Measurements from ENCODE around the gene IL3RA. TPM values are rescaled to one million over a fixed set of nuclear protein-coding genes. Genes with fewer than 3 reads are reported as not detected.

IL3RA gene
- total and polyA plus RNA-seq, 3 donors from 2014 or later = 3.4 to 5.5 (median 4.6) TPM

DNA sequence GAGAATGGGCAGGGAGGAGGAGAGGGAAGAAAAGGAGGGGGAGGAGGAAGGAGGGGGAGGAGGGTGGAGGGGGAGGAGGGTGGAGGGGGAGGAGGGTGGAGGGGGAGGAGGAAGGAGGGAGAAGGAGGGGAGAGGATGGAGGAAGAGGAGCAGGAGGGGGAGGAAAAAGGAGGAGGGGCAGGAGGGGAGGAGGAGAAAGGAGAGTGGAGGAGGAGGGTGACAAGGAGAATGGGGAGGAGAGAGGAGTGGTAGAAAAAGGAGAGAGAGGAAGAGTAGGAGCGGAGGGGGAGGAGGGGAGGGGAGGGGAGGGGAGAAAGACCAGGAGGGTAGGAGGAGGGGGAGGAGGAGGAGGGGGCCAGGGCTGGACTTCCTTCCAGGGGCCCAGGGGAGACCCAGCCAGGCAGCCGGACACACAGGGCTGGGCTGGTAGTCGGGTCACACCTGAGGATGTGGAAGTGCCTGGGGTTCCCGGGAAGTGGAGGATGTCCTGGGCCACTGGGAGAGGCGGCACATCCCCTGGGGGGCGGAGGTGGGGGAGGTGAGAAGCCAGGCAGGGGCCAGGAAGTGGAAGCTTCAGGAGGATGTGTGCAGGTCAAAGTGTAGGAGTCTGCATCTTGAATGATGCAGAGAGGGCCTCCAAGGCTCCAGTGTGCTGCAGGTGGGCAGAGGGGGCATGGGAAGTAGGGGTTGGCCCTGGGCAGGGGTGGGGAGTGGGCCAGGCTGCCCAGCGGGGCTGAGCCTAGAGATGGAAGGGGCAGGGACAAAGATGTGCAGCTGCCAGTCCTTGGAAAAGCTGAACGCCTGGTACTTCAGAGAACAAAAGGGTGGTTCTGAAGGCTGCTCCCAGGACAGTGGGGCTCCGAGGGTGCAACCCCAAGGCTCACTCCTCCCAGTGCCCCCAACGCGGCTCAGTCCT lies 18.8 kb downstream of the IL3RA start:
- no peaks in the 10 kb centered on the region for H3K9me3 ChIP-seq
- intact Hi-C loops (cut with DNase I; ENCODE audit: low total_unique reads) = no loop called here
- no peaks in the 10 kb centered on the region for H3K36me3 ChIP-seq (ENCODE audit: low read depth, missing control alignments)
- no peaks in the 10 kb centered on the region for H3K4me1 ChIP-seq
- H3K4me3 ChIP-seq = no peak overlapping the region
- H3K27me3 ChIP-seq = no peaks in the 10 kb centered on the region
- TF ChIP-seq POLR2A (IDR thresholded peaks at IDR 0.05) (no peak), CTCF (IDR thresholded peaks at IDR 0.05) (no peak)
- 31 to 33% methylated on average over 11 of the region's 11 CpGs for WGBS, 2 donors
- DNase-seq = no peak
- no peak overlapping the region for H3K27ac ChIP-seq

DNA sequence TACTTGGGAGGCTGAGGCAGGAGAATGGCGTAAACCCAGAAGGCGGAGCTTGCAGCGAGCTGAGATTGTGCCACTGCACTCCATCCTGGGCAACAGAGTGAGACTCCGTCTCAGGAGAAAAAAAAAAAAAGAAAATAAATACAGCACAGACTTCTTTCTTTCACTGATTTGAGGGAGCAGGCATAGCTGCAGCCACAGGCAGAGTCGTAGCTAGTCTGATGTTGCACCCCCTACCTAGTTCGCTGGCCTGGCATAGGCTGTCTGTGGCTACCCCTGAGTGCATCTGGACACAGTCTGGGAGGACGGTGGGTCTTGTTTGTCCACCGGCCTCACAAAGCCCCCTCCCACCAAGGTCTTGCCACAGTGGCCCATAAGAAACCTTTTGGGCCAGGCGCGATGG lies 21.4 kb downstream of the IL3RA start:
- WGBS, 2 donors = 98 to 99% methylated on average over 10 of the region's 10 CpGs
- no peak for TF ChIP-seq POLR2A (IDR thresholded peaks at IDR 0.05)
- no peak for TF ChIP-seq CTCF (IDR thresholded peaks at IDR 0.05)
- no peak overlapping the region for H3K4me3 ChIP-seq
- intact Hi-C loops (cut with DNase I; ENCODE audit: low total_unique reads) = no loop called here
- no peaks in the 10 kb centered on the region for H3K27me3 ChIP-seq
- no peaks in the 10 kb centered on the region for H3K36me3 ChIP-seq (ENCODE audit: low read depth, missing control alignments)
- DNase-seq = no peak
- no peaks in the 10 kb centered on the region for H3K4me1 ChIP-seq
- H3K9me3 ChIP-seq = no peaks in the 10 kb centered on the region
- H3K27ac ChIP-seq = no peak overlapping the region

DNA sequence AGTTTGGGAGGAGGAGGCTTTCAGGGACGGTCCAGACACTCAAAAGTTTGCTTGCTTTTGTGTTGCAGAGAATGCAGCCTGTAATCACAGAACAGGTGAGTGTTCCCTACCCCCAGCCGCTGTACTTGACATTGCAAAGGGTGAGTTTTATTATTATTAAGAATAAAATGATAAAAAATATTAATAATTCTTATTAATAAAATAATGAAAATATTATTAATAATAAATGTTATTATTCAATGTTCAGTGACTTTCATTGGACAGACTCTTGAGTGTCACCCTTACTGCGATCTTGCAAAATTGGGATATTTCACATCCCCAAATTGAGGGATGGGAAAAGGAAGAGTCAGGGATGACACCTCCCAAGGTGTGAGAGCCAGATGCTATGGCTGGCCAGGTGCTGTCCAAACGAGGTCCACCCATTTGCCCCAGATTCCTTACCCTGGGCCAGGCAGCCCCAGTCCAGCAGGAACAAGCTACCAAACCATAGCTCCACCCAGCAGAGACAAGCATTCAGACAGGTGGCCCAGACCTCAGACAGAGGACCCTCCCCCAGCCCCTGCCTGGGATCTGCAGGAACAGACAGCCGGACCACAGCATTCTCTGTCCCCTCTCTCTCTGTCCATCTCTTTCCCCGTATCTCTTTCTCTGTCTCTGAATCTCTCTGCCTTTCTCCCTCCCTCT lies 22.4 kb downstream of the IL3RA start:
- no peaks in the 10 kb centered on the region for H3K9me3 ChIP-seq
- H3K4me3 ChIP-seq = no peak overlapping the region
- WGBS, 2 donors = 84 to 86% methylated on average over 6 of the region's 6 CpGs
- intact Hi-C loops (cut with DNase I; ENCODE audit: low total_unique reads) = no loop called here
- no peaks in the 10 kb centered on the region for H3K4me1 ChIP-seq
- H3K27me3 ChIP-seq = no peaks in the 10 kb centered on the region
- TF ChIP-seq CTCF (IDR thresholded peaks at IDR 0.05) (no peak), POLR2A (IDR thresholded peaks at IDR 0.05) (no peak)
- no peak overlapping the region for H3K27ac ChIP-seq
- no peaks in the 10 kb centered on the region for H3K36me3 ChIP-seq (ENCODE audit: low read depth, missing control alignments)
- DNase-seq = no peak

DNA sequence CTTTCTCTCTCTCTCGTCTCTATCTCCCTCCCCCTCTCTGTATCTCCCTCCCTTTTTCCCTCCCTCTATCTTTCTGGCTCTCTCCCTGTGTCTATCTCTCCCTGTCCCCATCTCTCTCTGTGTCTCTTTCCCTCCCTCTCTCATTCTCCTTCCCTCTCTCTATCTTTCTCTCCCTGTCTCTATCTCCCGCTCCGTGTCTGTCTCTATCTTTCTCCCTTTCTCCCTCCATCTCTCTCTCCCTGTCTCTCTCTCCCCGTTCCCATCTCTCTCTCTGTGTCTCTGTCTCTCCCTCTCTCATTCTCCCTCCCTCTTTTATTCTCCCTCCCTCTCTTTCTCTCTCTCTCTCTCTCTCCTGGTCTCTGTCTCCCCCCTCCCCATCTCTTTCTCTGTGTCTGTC lies 22.9 kb downstream of the IL3RA start:
- H3K9me3 ChIP-seq = no peaks in the 10 kb centered on the region
- 77 to 84% methylated on average over 4 of the region's 4 CpGs for WGBS, 2 donors
- DNase-seq = no peak
- no peaks in the 10 kb centered on the region for H3K4me1 ChIP-seq
- intact Hi-C loops (cut with DNase I; ENCODE audit: low total_unique reads) = no loop called here
- no peak overlapping the region for H3K4me3 ChIP-seq
- no peaks in the 10 kb centered on the region for H3K36me3 ChIP-seq (ENCODE audit: low read depth, missing control alignments)
- H3K27ac ChIP-seq = no peak overlapping the region
- TF ChIP-seq POLR2A (IDR thresholded peaks at IDR 0.05) (no peak), CTCF (IDR thresholded peaks at IDR 0.05) (no peak)
- H3K27me3 ChIP-seq = no peaks in the 10 kb centered on the region
